Stomach (tissue), 4 donors: Measurements from ENCODE around the gene TOR3A.

Source experiments
- EP300 ChIP-seq: sonication (generic); formaldehyde crosslinking; IDR thresholded peaks from one replicate; pipeline ENCODE4 v1.6.1; 2017; ENCODE audit warnings: antibody characterized with exemption
- POLR2A ChIP-seq, 4 donors: fragments of 450-650 bp; IDR thresholded peaks; one replicate each; pipeline ENCODE4 v1.6.1; 2016; ENCODE audit warnings: antibody characterized with exemption in 4 of 4, control low read depth in 2 of 4, mild to moderate bottlenecking in 1 of 4, moderate library complexity in 1 of 4
- POLR2AphosphoS5 ChIP-seq, 3 donors: sonication (generic); formaldehyde crosslinking; IDR thresholded peaks; one replicate each; pipeline ENCODE4 v1.6.1; 2016; ENCODE audit warnings: antibody characterized with exemption in 3 of 3
- TF ChIP-seq, protein P1 (sequence below), 7 experiments: fragments of 450-650 bp in 4 of 7; fragments of 200-600 bp in 3 of 7; sonication (generic) in 3 of 7; IDR thresholded peaks; one replicate each; pipeline ENCODE4 v1.5.1; 2016 to 2019; ENCODE audit warnings: antibody characterized with exemption in 7 of 7, control low read depth in 2 of 7, mild to moderate bottlenecking in 1 of 7

DNA sequence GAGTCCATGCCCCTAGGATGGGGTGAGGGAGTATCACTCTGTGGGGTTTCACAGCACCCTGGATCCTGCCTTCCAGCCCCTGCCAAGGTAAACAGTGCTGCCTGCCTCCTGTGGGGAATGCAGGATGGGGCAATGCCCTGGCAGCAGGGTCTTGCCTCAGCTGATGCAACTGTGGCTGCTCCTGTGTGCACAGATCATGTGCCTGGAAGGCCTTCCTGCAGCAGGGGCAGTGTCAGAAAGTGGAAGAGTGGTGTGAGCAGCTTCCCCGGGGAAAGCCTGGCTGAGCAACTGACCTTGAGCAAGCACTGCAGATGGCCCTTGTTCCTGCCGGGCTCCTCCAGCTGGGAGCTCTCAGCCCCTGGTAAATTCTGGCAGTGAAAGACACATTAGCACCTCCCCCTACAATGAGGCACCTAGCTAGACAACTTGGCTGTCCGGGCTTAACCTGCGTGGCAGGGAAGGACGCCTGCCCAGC lies 9.9 kb downstream of the TOR3A start:
- TF ChIP-seq POLR2A (IDR thresholded peaks at IDR 0.05), result no peak
- TF ChIP-seq, protein P1, sequence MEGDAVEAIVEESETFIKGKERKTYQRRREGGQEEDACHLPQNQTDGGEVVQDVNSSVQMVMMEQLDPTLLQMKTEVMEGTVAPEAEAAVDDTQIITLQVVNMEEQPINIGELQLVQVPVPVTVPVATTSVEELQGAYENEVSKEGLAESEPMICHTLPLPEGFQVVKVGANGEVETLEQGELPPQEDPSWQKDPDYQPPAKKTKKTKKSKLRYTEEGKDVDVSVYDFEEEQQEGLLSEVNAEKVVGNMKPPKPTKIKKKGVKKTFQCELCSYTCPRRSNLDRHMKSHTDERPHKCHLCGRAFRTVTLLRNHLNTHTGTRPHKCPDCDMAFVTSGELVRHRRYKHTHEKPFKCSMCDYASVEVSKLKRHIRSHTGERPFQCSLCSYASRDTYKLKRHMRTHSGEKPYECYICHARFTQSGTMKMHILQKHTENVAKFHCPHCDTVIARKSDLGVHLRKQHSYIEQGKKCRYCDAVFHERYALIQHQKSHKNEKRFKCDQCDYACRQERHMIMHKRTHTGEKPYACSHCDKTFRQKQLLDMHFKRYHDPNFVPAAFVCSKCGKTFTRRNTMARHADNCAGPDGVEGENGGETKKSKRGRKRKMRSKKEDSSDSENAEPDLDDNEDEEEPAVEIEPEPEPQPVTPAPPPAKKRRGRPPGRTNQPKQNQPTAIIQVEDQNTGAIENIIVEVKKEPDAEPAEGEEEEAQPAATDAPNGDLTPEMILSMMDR (IDR thresholded peaks at IDR 0.05), result no peak
- TF ChIP-seq EP300, result no peak
- peak in 2 of 3 donors; percentile 7 to 10 for TF ChIP-seq POLR2AphosphoS5 (IDR thresholded peaks at IDR 0.05)
